GM12872 (cell line): ENCODE measurements around the gene SMIM23.

ENCODE experiments used
- TF ChIP-seq, protein P1 (sequence below): IDR thresholded peaks from 3 replicates; pipeline ENCODE4 v1.5.1; 2011; ENCODE audit warnings: low read depth, mild to moderate bottlenecking, low read length, moderate library complexity; ENCODE audit not compliant: insufficient read depth

The SMIM23 gene

DNA sequence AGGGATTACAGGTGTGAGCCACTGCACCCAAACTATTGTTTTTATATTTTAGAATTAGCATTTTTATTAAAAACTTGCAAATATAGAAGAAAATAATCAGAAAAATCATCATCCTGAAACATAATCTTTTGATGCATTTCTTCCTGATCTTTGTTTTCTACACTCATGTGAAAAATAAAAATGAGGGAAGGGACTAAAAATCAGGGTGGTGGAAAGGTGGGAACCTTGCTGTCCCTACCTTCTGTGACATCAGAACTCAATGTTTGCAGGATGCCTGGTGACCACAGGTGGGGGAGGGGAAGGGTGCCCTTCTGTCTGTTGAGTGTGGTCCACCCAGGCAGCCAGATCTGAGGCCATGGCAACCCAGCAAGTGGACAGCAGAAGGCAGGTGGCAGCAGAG is at the start of gene SMIM23:
Gene SMIM23 (plus strand): TSS at position 301 of the 400 bp plus-strand sequence. CDS start 55 bp downstream, at position 356.
- TF ChIP-seq, protein P1, sequence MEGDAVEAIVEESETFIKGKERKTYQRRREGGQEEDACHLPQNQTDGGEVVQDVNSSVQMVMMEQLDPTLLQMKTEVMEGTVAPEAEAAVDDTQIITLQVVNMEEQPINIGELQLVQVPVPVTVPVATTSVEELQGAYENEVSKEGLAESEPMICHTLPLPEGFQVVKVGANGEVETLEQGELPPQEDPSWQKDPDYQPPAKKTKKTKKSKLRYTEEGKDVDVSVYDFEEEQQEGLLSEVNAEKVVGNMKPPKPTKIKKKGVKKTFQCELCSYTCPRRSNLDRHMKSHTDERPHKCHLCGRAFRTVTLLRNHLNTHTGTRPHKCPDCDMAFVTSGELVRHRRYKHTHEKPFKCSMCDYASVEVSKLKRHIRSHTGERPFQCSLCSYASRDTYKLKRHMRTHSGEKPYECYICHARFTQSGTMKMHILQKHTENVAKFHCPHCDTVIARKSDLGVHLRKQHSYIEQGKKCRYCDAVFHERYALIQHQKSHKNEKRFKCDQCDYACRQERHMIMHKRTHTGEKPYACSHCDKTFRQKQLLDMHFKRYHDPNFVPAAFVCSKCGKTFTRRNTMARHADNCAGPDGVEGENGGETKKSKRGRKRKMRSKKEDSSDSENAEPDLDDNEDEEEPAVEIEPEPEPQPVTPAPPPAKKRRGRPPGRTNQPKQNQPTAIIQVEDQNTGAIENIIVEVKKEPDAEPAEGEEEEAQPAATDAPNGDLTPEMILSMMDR: no peak

DNA sequence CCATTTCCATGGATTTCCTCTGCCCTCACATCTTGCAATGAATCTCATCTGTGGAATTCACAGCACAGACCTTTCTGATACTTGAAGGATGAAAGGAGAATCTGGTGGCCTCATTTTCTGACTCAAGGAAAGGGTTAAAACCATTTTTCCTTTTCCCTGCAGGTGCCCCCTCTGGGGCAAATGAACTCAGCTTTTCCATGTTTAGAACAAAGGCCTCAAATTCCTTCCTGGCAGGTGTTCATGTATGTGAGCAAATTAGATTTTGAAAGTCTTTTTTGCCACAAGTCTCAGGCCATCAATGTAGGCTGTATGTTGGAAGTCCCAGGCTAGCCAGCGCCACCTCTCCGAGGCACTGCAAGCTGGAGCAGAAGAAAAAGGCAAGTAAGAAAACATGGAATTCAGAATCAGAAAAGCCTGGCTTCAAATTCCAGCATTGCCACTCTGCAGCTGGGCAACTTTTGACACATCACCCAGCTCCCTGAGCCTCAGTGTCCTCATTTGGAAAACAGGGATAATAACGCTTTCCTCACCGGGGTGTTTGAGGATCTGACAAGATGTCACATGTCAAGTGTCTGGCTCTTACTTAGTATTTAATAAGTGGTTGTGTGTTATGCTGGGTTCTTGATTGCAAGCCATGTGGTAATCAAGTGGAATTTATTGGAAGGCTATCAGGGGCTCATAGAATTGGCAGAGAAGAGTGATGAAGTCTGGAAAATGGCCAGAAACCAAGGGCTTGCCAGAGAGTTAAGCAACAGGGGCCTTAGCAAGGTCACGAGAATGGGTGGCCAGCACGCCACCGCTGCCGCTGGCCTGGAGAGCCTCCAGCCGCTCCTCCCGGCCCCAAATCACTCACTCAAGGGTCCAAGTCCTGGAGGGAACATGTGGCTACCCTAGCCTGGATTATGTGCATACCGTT is 48.4 kb upstream of the SMIM23 start:
- TF ChIP-seq, protein P1: no peak

DNA sequence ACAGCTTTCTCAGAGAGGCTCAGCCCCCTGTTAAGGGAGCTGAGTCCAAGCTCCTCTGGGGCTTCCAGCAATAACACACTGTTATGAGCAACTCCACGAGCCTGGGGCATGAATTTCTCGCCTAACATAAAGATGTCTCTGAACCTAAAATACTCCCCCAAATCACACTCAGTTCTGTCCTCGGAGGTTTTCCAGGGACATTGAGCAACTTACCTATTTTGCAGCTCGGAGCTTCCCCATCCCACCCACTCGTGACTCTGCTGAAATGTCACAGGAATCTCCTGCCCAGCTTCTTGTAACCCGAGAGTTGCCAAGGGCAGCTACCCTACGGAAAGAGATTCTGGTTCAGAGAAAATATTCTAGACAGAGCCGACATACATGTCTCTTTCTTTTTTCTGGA is 47.1 kb upstream of the SMIM23 start:
- TF ChIP-seq, protein P1: no peak

DNA sequence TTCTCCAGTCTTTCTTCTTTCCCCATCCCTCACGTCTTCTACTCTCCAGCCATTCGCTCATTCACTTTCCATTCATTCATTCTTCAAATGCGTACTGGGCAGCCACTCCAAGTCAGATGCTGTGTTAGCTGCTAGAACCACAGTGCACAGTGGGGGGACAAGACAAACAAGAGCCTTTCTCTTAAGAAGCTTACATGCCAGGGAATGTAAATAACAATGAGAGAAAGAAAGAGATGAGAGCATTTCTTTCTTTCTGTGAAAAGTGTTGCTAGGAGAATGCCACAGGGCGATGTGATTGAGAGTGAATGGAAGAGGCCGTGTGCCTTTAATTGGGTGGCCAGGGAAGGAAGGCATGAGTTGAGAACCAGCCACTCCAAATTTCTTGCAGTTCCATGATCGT is 46.3 kb upstream of the SMIM23 start:
- TF ChIP-seq, protein P1: no peak

DNA sequence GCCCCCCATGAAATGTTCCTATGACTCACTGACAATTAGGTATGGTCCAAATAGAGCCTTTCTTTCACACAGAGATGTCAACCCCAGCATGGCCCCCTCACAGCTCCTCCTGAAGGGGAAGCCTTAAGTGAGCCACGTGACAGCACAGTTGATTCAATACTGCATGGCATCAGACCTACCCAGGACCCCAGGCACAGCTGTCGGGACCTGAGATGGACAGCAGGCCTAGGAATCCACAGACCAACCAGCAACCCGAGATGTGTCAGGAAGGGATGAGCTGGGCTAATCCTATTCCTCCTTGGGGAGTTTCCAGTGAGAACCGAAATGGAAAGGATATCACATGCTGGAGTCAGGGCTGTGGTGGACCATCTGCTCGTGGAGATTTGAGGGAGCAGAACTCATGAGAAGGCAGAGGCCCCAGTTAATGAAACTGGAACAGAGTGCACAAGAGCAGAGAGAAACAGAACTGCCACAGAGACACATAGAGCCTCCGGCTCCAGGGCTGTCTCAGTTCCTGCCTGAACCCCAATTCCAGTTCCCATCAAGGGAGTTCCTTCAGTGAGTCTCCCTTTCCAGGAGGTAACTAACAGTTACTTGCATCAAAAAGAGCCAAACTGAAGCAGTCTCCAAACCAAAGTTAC is 42.1 kb upstream of the SMIM23 start:
- TF ChIP-seq, protein P1: no peak

DNA sequence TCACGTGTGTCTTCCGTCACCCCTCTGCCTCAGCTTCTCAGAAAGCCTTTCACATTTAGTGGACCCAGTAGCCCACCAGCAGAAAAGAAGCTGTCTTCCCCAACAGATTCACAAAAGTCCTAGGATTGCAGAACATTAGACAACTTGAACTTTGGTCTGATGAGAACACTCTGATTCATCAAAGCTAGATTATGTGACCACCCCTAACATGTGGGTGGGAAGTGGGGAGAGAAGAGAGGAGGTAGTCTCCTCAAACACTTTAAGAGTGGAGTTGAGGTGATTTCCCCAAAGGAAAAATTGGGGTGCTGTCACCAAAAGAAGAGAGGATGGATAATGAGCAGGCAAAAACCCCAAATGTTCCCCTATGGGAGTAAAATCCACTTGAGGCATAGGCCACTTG is 41.4 kb upstream of the SMIM23 start:
- TF ChIP-seq, protein P1: no peak

DNA sequence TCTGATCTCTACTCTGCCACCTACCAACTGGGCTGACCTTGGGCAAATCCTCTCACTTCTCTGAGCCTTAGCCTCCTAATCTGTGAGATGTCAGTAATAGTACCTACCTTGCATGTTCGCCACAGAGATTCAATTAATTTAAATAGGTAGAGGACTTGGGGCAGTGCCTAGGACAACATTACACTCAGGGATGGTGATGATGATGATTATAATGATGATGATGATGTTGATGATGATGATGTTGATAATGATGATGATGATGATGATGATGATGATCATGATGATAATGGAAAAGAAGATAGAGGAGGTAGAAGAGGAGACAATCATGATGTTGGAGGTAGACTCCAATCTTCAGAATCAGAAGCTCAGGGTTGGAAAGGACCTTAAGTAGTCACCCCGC is 40.7 kb upstream of the SMIM23 start:
- TF ChIP-seq, protein P1: no peak
